Raji (cell line): ENCODE data around the gene FMNL2.

Experiments used
- POLR2A ChIP-seq: IDR thresholded peaks from 2 replicates; pipeline ENCODE4 v1.6.1; 2011; ENCODE audit warnings: low read depth, low read length, control low read depth; ENCODE audit not compliant: insufficient read depth

The FMNL2 gene

DNA sequence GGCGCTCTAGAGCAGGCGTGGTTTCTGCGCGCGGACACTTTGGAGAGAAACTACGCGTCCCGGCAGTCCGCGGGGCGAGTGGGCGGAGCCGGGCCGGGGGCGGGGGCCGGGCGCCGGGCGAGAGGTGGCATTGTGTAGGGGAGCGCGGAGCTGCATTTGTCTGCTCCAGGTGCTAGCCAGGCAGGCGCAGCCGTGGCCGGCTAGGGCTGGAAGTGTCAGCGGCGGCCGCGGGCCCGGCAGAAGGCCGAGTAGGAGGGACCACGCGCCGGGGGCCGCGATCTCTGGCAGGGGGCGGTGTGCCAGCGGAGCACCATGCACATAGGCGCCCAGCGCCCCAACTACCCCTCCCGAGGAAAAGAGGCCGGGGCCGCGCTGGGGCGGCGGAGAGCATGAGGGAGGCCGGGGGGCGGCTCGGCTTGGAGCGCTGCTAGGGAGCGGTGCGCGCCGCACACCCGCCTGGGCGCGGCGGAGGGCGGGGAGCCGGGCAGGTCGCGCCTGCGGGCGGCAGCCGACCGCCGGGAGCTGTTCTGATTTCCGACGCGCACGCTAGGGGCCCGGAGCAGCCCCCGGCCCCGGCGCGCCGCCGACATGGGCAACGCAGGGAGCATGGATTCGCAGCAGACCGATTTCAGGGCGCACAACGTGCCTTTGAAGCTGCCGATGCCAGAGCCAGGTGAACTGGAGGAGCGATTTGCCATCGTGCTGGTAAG is at the start of gene FMNL2:
TSS of gene FMNL2 (plus strand) at position 159 of the 710 bp plus-strand sequence.
- TF ChIP-seq POLR2A, result peak; percentile 69

DNA sequence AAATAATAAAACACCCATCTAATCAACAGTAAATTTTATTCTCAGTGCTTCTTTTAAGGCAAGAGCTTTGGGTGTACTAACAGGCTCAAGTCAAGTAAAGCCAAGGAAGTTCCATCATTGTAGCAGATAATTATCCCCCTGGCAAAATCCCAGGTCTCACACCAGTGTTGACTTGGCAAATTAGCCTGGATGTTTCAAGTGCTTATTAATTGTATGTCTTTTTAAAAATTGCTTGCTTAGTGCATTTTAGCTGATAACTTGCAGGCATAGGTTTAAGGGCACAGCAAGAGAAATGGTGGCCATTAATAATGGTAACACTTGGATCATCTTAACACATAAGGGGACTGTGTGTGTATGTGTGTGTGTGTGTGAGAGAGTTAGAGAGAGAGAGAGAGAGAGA is 42.0 kb upstream of the FMNL2 start:
- TF ChIP-seq POLR2A, result no peak

DNA sequence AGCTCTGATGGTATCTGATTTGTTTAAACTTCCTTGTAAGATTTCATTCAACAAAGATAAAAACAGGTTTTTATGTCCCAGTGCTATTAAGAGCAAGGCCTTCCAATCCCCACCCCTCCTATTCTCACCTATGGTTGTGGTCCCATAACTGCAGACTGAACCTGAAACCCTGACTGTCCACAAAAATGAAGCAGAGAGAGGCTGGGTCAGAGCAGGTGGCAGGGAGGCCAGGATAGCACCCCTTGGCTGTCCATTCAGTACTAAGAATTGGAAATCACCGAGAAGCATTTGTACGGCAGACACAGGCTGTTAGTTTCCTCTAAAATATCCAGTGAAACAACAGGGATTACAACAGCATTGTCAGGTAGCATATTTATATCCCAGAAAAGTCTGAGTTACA is 37.3 kb upstream of the FMNL2 start:
- TF ChIP-seq POLR2A, result no peak

DNA sequence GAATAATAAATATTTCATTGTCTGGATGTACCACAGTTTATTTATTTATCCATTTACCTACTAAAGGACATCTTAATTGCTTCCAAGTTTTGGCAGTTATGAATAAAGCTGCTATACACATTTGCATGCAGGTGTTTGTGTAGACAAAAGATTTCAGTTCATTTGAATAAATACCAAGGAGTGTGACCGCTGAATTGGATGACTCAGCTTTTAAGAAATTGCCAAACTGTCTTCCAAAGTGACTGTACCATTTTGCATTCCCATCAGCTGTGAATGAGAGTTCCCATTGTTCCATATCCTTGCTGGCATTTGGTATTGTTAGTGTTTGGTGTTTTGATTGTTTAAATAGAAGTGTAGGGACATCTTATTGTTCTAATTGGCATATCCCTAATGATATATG is 36.2 kb upstream of the FMNL2 start:
- TF ChIP-seq POLR2A, result no peak

DNA sequence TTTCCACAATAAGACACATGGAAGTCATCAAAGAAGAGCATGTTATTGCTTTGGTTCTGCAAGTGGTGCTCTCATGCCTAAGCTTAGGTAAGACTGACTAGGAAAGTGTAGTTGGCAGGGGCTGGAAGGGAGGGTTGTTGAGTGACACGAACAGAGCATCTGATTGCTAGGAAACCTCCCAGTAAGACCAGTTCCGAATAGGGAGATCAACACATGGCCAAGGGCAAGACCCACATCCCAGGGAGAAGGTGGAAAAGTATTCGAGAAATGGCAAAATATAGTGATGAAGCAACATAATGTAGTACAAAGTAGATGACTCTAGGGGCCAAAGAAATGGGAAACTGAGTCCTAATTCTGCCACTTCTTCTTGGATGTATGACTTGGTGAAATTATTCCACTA is 33.8 kb upstream of the FMNL2 start:
- no peak for TF ChIP-seq POLR2A

DNA sequence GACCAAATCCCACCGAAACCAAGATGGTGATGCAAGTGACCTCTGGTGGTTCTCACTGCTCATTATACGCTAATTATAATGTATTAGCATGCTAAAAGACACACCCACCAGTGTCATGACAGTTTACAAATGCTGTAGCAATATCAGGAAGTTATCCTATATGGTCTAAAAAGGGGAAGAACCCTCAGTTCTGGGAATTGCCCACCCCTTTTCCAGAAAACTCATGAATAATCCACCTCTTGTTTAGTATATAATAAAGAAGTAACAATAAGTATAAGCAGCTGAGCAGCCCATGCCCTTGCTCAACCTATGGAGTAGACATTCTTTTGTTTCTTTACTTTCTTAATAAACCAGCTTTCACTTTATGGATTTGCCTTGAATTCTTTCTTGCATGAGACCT is 31.0 kb upstream of the FMNL2 start:
- no peak for TF ChIP-seq POLR2A

DNA sequence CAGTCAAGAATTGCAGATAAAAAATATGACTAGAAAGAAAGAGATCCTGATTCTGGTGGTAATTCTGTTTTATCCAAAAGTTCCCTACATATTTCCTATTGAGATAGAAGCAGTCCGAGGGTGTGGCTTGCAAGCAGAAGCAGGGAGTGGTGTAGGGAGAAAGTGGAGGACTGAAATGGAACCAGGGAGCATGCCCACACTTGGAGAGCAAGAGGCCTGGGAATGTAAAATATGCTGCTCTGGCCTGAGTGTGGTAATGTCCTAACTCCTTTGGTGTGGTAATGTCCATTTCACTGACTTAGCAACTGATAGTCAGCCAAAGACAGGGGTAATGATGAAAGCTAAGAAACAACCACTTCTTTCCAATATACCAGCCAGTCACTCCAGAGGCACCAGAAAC is 30.1 kb upstream of the FMNL2 start:
- TF ChIP-seq POLR2A, result no peak

DNA sequence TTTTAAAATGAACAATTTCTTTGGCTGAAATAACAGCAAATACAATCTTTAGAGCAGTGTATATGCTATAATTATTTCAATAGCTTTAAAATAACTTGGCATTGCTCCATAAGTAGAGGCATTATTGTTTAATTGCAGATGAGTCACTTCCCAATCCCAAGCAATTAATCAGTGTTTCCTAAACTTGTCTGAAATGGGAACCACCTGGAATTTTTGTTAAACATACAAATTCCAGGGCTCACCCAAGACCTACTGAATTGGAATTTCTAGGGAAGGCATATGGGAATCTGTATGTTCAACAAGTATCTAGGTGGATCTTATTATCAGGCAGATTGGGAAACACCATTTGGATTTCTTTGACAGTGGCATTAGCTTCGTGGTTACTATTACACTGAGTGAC is 27.1 kb upstream of the FMNL2 start:
- no peak for TF ChIP-seq POLR2A

DNA sequence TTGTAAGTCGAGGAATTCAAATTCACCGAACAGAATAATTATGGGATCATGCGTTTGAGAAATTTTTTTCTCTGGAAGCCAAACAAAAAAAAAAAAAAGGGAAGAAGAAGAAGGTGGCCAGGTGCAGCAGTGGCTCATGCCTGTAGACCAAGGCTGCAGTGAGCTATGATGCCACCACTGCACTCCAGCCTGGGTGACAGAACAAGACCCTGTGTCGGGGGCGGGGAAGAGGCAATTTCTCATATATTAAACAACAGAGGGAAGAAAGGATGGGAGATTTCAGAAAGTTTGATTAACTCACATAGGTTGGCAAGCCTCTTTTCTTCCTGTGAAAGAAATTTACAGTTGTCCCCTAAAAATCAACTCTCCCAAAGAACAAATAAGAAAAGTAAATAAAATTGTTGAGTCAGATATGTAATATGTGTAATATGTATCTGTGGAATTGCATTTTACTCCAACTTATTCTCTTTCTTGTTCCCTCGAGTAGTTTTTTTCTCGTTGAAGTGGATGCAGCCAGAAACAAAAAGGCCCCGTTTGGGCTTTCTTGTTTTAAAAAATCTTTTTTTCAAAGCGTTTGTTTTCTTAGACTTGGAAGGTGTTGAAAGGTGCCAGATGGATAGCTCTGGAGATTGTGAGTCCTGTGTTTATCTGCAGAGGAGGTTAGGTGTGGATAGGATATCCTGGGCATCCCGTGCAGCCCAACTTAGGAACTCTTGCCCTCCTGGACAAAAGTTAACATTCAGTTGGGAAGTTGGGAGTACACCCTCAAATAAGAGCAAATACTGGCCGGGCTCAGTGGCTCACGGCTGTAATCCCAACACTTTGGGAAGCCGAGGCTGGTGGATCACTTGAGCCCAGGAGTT is 25.4 kb upstream of the FMNL2 start:
- TF ChIP-seq POLR2A, result no peak

DNA sequence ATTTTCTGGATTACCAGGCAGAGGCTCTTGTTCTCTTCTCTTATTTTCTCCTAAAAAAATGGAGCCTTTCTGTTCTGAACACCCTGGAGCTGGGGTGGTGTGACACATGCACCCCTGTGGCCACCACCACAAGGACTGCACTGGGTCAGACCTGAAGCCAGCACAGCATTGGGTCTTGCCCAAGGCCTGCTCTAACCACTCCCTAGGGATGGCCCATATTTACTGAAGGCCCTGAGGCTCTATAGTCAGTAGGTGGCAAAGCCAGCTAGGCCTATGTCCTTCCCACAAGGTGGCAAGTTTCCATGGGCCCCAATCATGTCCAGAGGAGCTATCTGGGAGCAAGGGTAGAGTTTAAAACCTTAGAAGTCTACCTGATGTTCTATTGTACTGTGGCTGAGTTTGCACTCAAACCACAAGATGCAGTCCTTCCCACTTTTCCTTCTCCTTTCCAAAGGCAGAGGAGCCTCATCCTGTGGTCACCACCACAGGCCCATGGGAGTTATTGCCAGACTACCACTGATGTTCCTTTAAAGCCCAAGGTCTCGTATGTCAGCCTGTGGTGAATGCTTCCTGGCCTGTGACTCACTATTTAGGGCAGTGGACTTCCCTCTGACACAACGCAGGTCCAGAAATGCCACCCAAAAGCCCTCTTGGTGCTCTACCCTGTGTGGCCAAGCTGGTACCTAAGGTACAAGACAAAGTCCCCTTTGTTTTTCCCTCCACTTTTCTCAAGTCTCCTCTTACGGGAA is 15.0 kb upstream of the FMNL2 start:
- no peak for TF ChIP-seq POLR2A

DNA sequence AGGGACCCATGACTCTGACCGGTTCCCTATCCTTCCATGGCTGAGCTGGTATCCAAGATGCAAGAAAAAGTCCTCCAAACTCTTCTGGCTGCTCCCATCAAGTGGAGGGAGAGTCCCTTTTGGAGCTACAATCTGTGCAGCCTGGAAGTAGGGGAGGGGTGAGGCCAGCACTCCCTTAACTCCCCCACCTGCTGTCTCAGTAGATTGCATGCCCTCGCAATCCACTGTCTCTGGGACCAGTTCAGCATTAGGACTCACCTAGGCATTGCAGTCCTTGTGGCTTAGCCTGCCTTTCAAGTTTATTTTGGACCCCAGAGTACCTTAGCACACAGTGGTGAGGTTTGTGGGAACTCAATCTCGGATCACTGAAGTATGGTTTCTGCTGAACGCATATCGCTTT is 14.2 kb upstream of the FMNL2 start:
- no peak for TF ChIP-seq POLR2A

DNA sequence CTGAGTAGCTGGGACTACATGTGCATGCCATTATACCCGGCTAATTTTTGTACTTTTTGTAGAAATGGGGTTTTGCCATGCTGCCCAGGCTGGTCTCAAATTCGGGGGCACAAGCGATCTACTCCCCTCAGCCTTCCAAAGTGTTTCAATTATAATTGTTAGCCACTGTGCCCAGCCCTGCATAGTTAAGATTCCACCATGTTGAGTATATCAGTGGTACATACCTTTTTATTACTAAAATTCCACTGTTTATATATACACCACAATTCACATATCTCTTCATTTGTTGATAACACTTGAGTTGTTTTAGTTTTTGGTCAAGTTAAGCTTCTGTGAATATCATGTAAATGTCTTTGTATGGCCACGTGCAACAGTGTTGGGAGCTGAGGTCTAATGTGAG is 12.8 kb upstream of the FMNL2 start:
- no peak for TF ChIP-seq POLR2A

DNA sequence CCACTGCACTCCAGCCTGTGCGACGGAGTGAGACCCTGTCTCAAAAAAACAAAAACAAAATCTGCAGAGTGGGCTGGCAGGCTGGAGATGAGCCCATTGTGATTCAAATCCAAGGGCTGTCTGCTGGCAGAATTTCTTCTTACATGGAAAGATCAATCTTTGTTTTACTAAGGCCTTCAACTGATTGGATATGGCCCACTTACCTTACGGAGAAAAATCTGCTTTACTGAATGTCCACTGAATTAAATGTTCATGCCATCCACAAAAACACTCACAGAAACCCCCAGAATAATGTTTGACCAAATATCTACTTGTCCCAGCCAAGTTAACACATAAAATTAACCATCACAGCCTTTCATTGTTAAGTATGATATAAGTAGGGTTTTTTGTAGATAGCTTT is 8.3 kb upstream of the FMNL2 start:
- TF ChIP-seq POLR2A, result no peak

DNA sequence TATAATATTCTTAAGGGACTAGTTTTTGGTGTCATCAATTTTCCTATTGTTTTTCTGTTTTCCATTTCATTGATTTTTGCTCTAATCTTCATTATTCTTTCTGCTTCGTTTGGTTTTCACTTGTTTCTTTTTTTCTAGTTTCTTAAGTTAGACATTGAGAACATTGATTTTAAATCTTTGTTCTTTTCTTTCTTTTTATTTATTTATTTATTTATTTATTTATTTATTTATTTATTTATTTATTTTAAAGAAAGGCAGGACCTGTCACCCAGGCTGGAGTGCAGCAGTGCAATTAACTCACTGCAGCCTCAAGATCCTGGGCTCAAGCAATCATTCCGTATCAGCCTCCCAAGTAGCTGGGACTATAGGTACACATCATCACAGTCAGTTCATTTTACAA is 7.0 kb upstream of the FMNL2 start:
- TF ChIP-seq POLR2A, result no peak

DNA sequence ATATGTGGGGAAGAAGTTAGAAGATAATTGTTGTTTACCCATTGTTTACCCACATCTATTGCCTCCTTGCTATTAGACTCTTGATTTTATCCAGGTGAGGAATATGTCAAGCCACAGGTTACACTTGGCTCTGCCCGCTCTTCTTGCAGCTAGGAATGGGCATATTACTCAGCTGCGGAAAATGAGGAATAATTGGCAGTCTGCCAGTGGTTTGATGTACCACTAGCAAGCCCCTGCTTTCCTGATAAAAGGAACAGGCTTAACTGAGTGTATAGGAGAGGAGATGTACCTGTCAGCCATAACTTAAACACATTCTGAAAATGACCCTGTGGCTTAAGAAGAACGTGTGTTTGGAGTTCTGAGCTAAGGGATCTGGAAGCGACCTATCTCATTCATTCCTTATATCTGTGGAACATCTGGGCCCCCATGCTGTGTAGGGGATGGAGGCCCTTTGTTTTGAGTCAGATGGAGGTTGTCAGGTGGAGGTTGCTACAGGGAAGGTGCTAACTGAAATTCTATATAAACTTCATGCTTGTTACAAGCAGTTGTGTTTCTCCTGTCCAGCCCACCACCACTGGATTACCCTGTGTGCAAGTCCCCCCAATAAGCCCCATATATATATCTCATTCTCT is 4.6 kb upstream of the FMNL2 start:
- no peak for TF ChIP-seq POLR2A
